Loucy (cell line): ENCODE measurements around the gene PLS1.

Source experiments
- H2AFZ ChIP-seq: fragments of 200-600 bp; sonication (generic); 2 replicates; pipeline ENCODE4 v1.6.0; 2016; ENCODE audit warnings: antibody characterized with exemption, mild to moderate bottlenecking, low read length, moderate library complexity
- H3F3A ChIP-seq: fragments of 200-600 bp; 2 replicates; pipeline ENCODE4 v1.6.0; 2016; ENCODE audit warnings: antibody characterized with exemption, low read depth, mild to moderate bottlenecking
- H3K27me3 ChIP-seq: fragments of 200-600 bp; sonication (generic); 2 replicates; pipeline ENCODE4 v1.6.1; 2014; ENCODE audit warnings: low read length, mild to moderate bottlenecking; ENCODE audit not compliant: insufficient read depth, poor library complexity, severe bottlenecking
- H3K36me3 ChIP-seq: fragments of 200-600 bp; sonication (generic); 2 replicates; pipeline ENCODE4 v1.6.1; 2016; ENCODE audit warnings: low read length; ENCODE audit not compliant: insufficient read depth
- H3K4me1 ChIP-seq: fragments of 200-600 bp; sonication (generic); 2 replicates; pipeline ENCODE4 v1.5.1; 2014; ENCODE audit warnings: low read length, mild to moderate bottlenecking; ENCODE audit not compliant: insufficient read depth, poor library complexity, severe bottlenecking
- H3K4me2 ChIP-seq: fragments of 200-600 bp; sonication (generic); 2 replicates; pipeline ENCODE4 v1.6.0; 2014; ENCODE audit warnings: antibody characterized with exemption, low read length, low read depth, mild to moderate bottlenecking; ENCODE audit not compliant: poor library complexity, severe bottlenecking
- H3K4me3 ChIP-seq: fragments of 200-600 bp; sonication (generic); 2 replicates; pipeline ENCODE4 v1.5.1; 2014; ENCODE audit warnings: low read length, mild to moderate bottlenecking, mixed read lengths; ENCODE audit not compliant: poor library complexity, severe bottlenecking
- H3K79me2 ChIP-seq: fragments of 200-600 bp; sonication (generic); 2 replicates; pipeline ENCODE4 v1.6.1; 2014; ENCODE audit warnings: low read length; ENCODE audit not compliant: insufficient read depth
- H3K9ac ChIP-seq: fragments of 200-600 bp; sonication (generic); 2 replicates; pipeline ENCODE4 v1.6.0; 2014; ENCODE audit warnings: mild to moderate bottlenecking, low read depth, low read length, moderate library complexity; ENCODE audit not compliant: poor library complexity, severe bottlenecking
- H3K9me2 ChIP-seq: fragments of 200-600 bp; sonication (generic); replicated peaks from 2 replicates; pipeline ENCODE4 v1.6.1; 2016; ENCODE audit warnings: low read depth, low read length, mixed read lengths
- H3K9me3 ChIP-seq: fragments of 200-600 bp; sonication (generic); 2 replicates; pipeline ENCODE4 v1.6.1; 2014; ENCODE audit warnings: mild to moderate bottlenecking, antibody characterized with exemption, low read length, low read depth; ENCODE audit not compliant: insufficient read depth
- H4K20me1 ChIP-seq: fragments of 200-600 bp; sonication (generic); 2 replicates; pipeline ENCODE4 v1.6.0; 2014; ENCODE audit warnings: antibody characterized with exemption, low read length, mild to moderate bottlenecking; ENCODE audit not compliant: insufficient read depth, poor library complexity, severe bottlenecking
- CTCF ChIP-seq: fragments of 200-600 bp; sonication (generic); conservative IDR thresholded peaks from 2 replicates; pipeline ENCODE4 v1.5.1; 2014; ENCODE audit warnings: mild to moderate bottlenecking, antibody characterized with exemption, low read length
- EZH2phosphoT487 ChIP-seq: fragments of 200-600 bp; IDR thresholded peaks from 2 replicates; pipeline ENCODE4 v1.6.1; 2018; ENCODE audit warnings: antibody characterized with exemption, mild to moderate bottlenecking, moderate library complexity, borderline replicate concordance

PLS1 gene

GRCh38 chr3:142628801-142629200 is 32.6 kb downstream of the PLS1 start:
- TF ChIP-seq CTCF (no peak), EZH2phosphoT487 (no peak)
- Histone ChIP-seq H3K9me3 (no peaks in the 10 kb centered on the region), H3F3A (no peaks in the 10 kb centered on the region), H3K9ac (no peak overlapping the region), H3K4me3 (no peak overlapping the region), H2AFZ (no peak overlapping the region), H3K9me2 (no peaks in the 10 kb centered on the region), H3K36me3 (no peaks in the 10 kb centered on the region), H3K4me1 (no peaks in the 10 kb centered on the region), H3K27me3 (no peaks in the 10 kb centered on the region), H3K79me2 (no peaks in the 10 kb centered on the region), H3K4me2 (no peak overlapping the region), H4K20me1 (no peaks in the 10 kb centered on the region)

- no peak overlapping the region for H3K4me3 ChIP-seq
- H4K20me1 ChIP-seq, result no peaks in the 10 kb centered on the region
- H3K9ac ChIP-seq, result no peak overlapping the region
- no peaks in the 10 kb centered on the region for H3K9me2 ChIP-seq
- no peak overlapping the region for H3K4me2 ChIP-seq
- no peaks in the 10 kb centered on the region for H3F3A ChIP-seq
- H3K27me3 ChIP-seq, result no peaks in the 10 kb centered on the region
- no peak overlapping the region for H2AFZ ChIP-seq
- no peaks in the 10 kb centered on the region for H3K9me3 ChIP-seq
- no peaks in the 10 kb centered on the region for H3K36me3 ChIP-seq
- no peaks in the 10 kb centered on the region for H3K79me2 ChIP-seq
- no peak for TF ChIP-seq CTCF
- no peak for TF ChIP-seq EZH2phosphoT487
- H3K4me1 ChIP-seq, result no peaks in the 10 kb centered on the region
Measured at GRCh38 chr3:142633073-142633472, 36.9 kb downstream of the PLS1 start.

GRCh38 chr3:142636050-142636449 is 39.9 kb downstream of the PLS1 start:
- Histone ChIP-seq H4K20me1 (no peaks in the 10 kb centered on the region), H3K9me3 (no peaks in the 10 kb centered on the region), H3K27me3 (no peaks in the 10 kb centered on the region), H3K36me3 (no peaks in the 10 kb centered on the region), H3K9me2 (no peaks in the 10 kb centered on the region), H3K4me2 (no peak overlapping the region), H3K4me1 (no peaks in the 10 kb centered on the region), H3K4me3 (no peak overlapping the region), H3K79me2 (no peaks in the 10 kb centered on the region), H3K9ac (no peak overlapping the region), H3F3A (no peaks in the 10 kb centered on the region), H2AFZ (no peak overlapping the region)
- no peak for TF ChIP-seq EZH2phosphoT487
- no peak for TF ChIP-seq CTCF
